ENCODE results near the gene METTL17.

- TF ChIP-seq POLR2A (IDR thresholded peaks at IDR 0.05; ENCODE audit: low read depth, low read length) (no peak), POLR2AphosphoS5 (IDR thresholded peaks at IDR 0.05; ENCODE audit: low read depth, low read length) (no peak)
Measured at GRCh38 chr14:21043387-21043973, 53.7 kb downstream of the METTL17 start.
